Omental fat pad (tissue), 4 donors: ENCODE data around the gene SLC25A23. TPM values are rescaled to one million over a fixed set of nuclear protein-coding genes. Genes with fewer than 3 reads are reported as not detected.
A peak's percentile ranks its signal among the peaks of the same experiment; 100 is the strongest.

Experiments used
- ATAC-seq: fragments of 150-250 bp; one replicate; pipeline ENCODE4 v1.9.1; 2016; ENCODE audit warnings: mild to moderate bottlenecking, moderate library complexity; ENCODE audit not compliant: low FRiP score
- DNase-seq: peaks from one replicate; pipeline ENCODE4 v3.0.0-alpha.2; 2019; ENCODE audit warnings: low spot score
- total RNA-seq, 4 donors: library from RNA; depleted of rRNA; stranded (reverse); fragments of >200 nt; gene quantifications; one replicate each; pipeline ENCODE4 v1.1.0, GENCODE V29; 2016
- TF ChIP-seq, protein P1 (sequence below), 3 donors: fragments of 450-650 bp; IDR thresholded peaks; one replicate each; pipeline ENCODE4 v1.5.1; 2016 to 2017; ENCODE audit warnings: antibody characterized with exemption in 3 of 3, mild to moderate bottlenecking in 3 of 3, moderate library complexity in 2 of 3

The SLC25A23 gene
- total RNA-seq, 4 donors from 2014 or later: 24.6 to 28.7 (median 26.3) TPM

DNA sequence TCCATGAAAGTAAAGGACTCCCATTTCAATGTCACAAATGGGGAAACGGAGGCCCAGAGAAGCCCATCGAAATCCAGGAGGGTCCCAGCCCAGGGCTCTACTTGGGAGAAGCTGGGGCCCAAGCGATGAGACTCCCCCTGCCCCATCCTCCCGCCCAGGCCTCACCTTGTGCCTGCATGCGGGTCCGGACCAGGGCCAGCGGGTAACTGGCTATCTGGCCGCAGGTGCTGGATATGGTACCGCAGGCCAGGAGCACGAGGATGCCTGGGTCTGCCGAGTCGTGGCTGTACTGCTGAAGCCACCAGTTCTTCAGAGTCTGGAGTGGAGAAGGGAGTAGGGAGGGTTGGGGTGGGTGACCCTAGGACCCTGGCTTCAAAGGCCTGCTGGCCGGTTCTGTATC is 15.6 kb downstream of the SLC25A23 start:
- ATAC-seq: no peak

DNA sequence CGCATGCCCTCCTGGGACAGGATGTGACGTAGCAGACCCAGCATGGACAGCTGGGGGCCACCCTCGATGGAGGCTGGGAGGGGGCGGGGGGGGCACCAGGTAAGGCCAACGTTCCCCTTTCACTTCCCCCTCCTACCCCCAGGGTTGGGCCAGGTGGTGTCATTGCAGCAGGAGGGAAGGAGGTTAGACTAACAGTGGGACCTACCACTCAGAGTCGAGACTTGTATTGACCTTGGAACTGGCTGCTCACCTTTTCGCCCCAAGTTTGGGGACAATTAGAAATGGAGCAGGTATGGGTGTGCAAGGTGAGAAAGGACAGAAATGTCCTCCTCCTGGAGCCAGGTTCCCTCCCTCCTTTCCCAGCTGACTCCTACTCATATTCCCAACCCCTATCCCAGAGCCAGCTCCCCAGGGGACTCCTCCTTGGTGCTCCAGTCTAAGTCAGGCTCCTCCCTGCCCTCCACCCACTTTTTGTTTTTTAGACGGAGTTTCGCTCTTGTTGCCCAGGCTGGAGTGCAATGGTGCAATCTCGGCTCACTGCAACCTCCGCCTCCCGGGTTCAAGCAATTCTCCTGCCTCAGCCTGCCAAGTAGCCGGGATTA is 17.4 kb downstream of the SLC25A23 start:
- ATAC-seq (no peak), DNase-seq (no peak)
- TF ChIP-seq, protein P1, sequence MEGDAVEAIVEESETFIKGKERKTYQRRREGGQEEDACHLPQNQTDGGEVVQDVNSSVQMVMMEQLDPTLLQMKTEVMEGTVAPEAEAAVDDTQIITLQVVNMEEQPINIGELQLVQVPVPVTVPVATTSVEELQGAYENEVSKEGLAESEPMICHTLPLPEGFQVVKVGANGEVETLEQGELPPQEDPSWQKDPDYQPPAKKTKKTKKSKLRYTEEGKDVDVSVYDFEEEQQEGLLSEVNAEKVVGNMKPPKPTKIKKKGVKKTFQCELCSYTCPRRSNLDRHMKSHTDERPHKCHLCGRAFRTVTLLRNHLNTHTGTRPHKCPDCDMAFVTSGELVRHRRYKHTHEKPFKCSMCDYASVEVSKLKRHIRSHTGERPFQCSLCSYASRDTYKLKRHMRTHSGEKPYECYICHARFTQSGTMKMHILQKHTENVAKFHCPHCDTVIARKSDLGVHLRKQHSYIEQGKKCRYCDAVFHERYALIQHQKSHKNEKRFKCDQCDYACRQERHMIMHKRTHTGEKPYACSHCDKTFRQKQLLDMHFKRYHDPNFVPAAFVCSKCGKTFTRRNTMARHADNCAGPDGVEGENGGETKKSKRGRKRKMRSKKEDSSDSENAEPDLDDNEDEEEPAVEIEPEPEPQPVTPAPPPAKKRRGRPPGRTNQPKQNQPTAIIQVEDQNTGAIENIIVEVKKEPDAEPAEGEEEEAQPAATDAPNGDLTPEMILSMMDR (IDR thresholded peaks at IDR 0.05): no peak

More for the DNA sequence above, 15.6 kb downstream of the SLC25A23 start:
- no peak for DNase-seq
- TF ChIP-seq, protein P1 (IDR thresholded peaks at IDR 0.05): no peak

DNA sequence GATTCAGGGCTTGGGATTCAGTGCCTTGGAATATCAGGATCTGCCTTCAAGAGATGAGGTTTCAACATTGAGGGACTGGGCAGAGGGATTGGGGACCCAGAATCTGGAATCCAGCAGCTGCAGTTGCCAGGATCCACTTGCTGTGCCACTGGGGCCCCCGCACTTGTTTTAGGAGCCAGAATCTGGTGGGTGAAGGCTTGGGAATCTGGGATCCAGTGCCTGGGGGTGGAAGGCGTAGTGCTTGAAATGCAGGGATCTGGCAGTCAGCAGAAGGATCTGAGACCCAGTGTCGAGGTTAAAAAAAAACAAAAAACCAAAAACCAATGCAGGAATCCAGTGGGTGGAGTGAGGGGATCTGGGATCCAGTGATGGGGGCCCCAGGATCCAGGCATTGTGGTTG is 18.7 kb downstream of the SLC25A23 start:
- ATAC-seq: no peak
- TF ChIP-seq, protein P1 (IDR thresholded peaks at IDR 0.05): no peak
- DNase-seq: no peak

DNA sequence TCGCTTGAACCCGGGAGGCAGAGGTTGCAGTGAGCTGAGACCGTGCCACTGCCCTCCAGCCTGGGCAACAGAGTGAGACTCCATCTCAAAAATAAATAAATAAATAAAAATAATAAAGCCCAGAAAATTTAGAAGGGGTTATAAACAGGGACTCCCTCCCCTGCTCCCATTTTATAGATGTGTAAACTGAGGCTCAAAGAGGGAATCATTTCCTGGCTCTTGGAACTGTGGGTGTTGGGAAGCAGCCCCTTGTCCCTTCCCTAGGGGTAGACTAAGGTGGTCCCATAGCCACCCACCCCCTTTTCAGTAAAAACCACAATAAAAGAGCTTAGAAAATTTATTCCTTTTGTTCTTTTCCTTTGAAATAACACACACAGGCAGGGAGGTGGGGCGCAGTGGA is 19.8 kb downstream of the SLC25A23 start:
- DNase-seq (no peak), ATAC-seq (no peak)
- TF ChIP-seq, protein P1 (IDR thresholded peaks at IDR 0.05): no peak

DNA sequence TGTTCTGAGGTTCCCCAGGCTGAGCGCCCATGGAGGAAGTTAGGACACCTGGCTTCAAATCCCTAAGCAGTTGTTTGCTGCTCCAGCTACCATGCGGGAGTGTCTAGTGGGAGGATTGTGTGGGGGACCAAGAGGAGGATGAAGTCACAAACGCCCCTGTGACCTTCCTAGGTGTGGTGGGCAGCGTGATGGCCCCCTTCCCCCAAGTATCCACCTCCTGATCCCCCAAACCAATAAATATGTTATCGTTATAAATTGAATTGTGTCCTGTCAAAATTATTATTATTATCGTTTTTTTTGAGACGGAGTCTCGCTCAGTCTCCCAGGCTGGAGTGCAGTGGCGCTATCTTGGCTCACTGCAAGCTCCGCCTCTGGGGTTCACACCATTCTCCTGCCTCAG is 25.9 kb downstream of the SLC25A23 start, which contains the start of gene SLC25A41:
Gene SLC25A41 (minus strand): TSS at position 101 of the 400 bp plus-strand sequence. CDS start 70 bp downstream, at position 31.
- no peak for DNase-seq
- ATAC-seq: no peak
- TF ChIP-seq, protein P1 (IDR thresholded peaks at IDR 0.05): no peak

DNA sequence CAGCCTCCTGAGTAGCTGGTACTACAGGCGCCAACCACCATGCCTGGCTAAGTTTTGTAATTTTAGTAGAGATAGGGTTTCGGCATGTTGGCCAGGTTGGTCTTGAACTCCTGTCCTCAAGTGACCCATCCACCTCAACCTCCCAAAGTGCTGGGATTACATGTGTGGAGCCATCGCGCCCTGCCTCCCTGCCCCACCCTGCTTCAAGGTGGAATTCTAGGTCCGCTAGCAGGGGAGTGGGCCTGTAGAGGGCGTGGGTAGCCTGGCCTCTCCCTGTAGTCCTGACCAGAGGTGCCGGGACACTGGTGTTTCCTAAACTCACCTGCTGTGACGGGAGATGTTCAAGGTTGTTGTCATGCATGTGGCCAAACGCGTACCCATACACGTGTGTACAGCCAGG is 26.4 kb downstream of the SLC25A23 start:
- TF ChIP-seq, protein P1 (IDR thresholded peaks at IDR 0.05): no peak
- ATAC-seq (no peak), DNase-seq (no peak)

DNA sequence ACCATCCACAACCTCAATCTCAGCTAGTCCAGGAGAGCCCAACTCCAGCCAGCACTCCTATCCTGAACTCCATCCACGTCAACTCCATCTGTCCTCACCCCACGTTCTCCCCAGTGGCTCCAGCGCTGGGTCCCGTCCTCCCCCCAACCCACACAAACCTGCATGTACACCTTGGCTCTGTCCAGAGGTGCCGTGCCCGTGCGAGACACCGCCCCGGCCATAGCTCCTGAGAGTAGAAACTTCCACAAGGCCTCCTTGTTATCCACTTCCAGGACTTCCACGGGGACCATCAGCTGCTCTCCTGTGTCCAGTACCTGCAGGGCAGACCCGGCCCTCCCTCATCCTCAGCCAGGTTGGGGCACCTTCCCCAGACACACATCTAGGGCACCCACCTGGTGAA is 27.7 kb downstream of the SLC25A23 start:
- no peak for DNase-seq
- peak; percentile 17 for ATAC-seq
- TF ChIP-seq, protein P1 (IDR thresholded peaks at IDR 0.05): no peak
